ENCODE measurements around the gene PRKCQ. TPM values are rescaled to one million over a fixed set of nuclear protein-coding genes. Genes with fewer than 3 reads are reported as not detected.

The PRKCQ gene
- total and polyA plus RNA-seq, 4 donors: 0.13 to 3.3 (median 0.45) TPM

GRCh38 chr10:6558759-6559461 is 21.2 kb downstream of the PRKCQ start:
- H3K27ac ChIP-seq (ENCODE audit: low read depth in 1 of 2, low read length in 2 of 2): no peak overlapping the region
- WGBS: 89% methylated on average over 12 of the region's 12 CpGs
- no peak overlapping the region for H3K4me3 ChIP-seq (ENCODE audit: low read depth in 1 of 3, low read length in 3 of 3)
- no peaks in the 10 kb centered on the region for H3K27me3 ChIP-seq (ENCODE audit: control insufficient read depth in 4 of 4, insufficient read depth in 4 of 4, low read length in 3 of 4)
- no peaks in the 10 kb centered on the region for H3K4me1 ChIP-seq (ENCODE audit: control insufficient read depth in 4 of 4, insufficient read depth in 4 of 4, low read length in 3 of 4)
- no peak overlapping the region for H3K9ac ChIP-seq (ENCODE audit: low read depth in 1 of 2, low read length in 2 of 2)
- no peak for DNase-seq (ENCODE audit: low spot score)
- TF ChIP-seq JUND (IDR thresholded peaks at IDR 0.05) (no peak), SP1 (IDR thresholded peaks at IDR 0.05) (no peak)
- H3K9me3 ChIP-seq (ENCODE audit: control insufficient read depth in 4 of 4, low read length in 3 of 4): no peaks in the 10 kb centered on the region
- no peaks in the 10 kb centered on the region for H3K36me3 ChIP-seq (ENCODE audit: control insufficient read depth in 4 of 4, insufficient read depth in 3 of 4, low read depth in 1 of 4, low read length in 3 of 4)

- Histone ChIP-seq H3K4me1 (ENCODE audit: control insufficient read depth in 4 of 4, insufficient read depth in 4 of 4, low read length in 3 of 4) (no peaks in the 10 kb centered on the region), H3K36me3 (ENCODE audit: control insufficient read depth in 4 of 4, insufficient read depth in 3 of 4, low read depth in 1 of 4, low read length in 3 of 4) (no peaks in the 10 kb centered on the region), H3K4me3 (ENCODE audit: low read depth in 1 of 3, low read length in 3 of 3) (no peak overlapping the region), H3K9ac (ENCODE audit: low read depth in 1 of 2, low read length in 2 of 2) (no peak overlapping the region), H3K9me3 (ENCODE audit: control insufficient read depth in 4 of 4, low read length in 3 of 4) (no peaks in the 10 kb centered on the region), H3K27ac (ENCODE audit: low read depth in 1 of 2, low read length in 2 of 2) (no peak overlapping the region), H3K27me3 (ENCODE audit: control insufficient read depth in 4 of 4, insufficient read depth in 4 of 4, low read length in 3 of 4) (no peaks in the 10 kb centered on the region)
- WGBS: 48% methylated on average over 2 of the region's 2 CpGs
- TF ChIP-seq, protein P1, sequence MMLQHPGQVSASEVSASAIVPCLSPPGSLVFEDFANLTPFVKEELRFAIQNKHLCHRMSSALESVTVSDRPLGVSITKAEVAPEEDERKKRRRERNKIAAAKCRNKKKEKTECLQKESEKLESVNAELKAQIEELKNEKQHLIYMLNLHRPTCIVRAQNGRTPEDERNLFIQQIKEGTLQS (IDR thresholded peaks at IDR 0.05): no peak
- TF ChIP-seq SP1 (IDR thresholded peaks at IDR 0.05) (no peak), TAF1 (conservative IDR thresholded peaks at IDR 0.05) (no peak), FOXA1 (IDR thresholded peaks at IDR 0.05) (no peak), RXRA (IDR thresholded peaks at IDR 0.05) (no peak), EGR1 (IDR thresholded peaks at IDR 0.05; ENCODE audit: low read depth in 2 of 2) (no peak), HNF4G (IDR thresholded peaks at IDR 0.05) (no peak)
- no peak for DNase-seq (ENCODE audit: low spot score)
Observed at GRCh38 chr10:6558272-6558671, 21.8 kb downstream of the PRKCQ start.

DNA sequence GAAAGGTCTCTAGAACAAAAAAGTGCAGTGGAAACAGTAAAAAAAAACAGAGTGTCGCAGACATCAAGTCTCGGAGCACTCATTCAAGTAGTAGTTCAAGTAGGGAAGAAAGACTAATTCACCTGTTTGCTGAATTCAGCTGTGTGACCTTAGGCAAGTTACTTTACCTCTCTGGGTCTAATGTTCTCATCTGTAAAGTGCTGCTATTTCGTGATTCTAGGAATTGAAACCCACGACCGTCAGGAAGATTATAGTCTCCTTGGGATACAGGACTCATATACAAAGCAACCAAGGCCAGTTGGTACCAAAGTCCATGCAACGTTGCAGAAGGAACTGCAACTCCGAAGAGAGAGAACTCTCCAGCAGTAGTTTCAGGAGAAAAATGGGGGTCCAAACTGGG is 26.1 kb downstream of the PRKCQ start:
- no peaks in the 10 kb centered on the region for H3K27me3 ChIP-seq (ENCODE audit: control insufficient read depth in 4 of 4, insufficient read depth in 4 of 4, low read length in 3 of 4)
- no peak overlapping the region for H3K4me3 ChIP-seq (ENCODE audit: low read depth in 1 of 3, low read length in 3 of 3)
- no peak for DNase-seq (ENCODE audit: low spot score)
- H3K27ac ChIP-seq (ENCODE audit: low read depth in 1 of 2, low read length in 2 of 2): no peak overlapping the region
- no peaks in the 10 kb centered on the region for H3K9me3 ChIP-seq (ENCODE audit: control insufficient read depth in 4 of 4, low read length in 3 of 4)
- H3K9ac ChIP-seq (ENCODE audit: low read depth in 1 of 2, low read length in 2 of 2): no peak overlapping the region
- WGBS: 65% methylated on average over 7 of the region's 7 CpGs
- TF ChIP-seq SP1 (IDR thresholded peaks at IDR 0.05) (no peak), JUND (IDR thresholded peaks at IDR 0.05) (no peak), GABPA (IDR thresholded peaks at IDR 0.05 in 1 of 2, conservative IDR thresholded peaks at IDR 0.05 in 1 of 2) (no peak), EGR1 (IDR thresholded peaks at IDR 0.05; ENCODE audit: low read depth in 2 of 2) (no peak), HNF4A (conservative IDR thresholded peaks at IDR 0.05) (no peak), HNF4G (IDR thresholded peaks at IDR 0.05) (no peak), NR2F2 (IDR thresholded peaks at IDR 0.05) (no peak), TAF1 (conservative IDR thresholded peaks at IDR 0.05) (no peak), YY1 (IDR thresholded peaks at IDR 0.05) (no peak), FOXA1 (IDR thresholded peaks at IDR 0.05) (no peak), RXRA (IDR thresholded peaks at IDR 0.05) (no peak), RAD21 (IDR thresholded peaks at IDR 0.05) (no peak), FOXA2 (IDR thresholded peaks at IDR 0.05) (no peak)
- TF ChIP-seq, protein P2, sequence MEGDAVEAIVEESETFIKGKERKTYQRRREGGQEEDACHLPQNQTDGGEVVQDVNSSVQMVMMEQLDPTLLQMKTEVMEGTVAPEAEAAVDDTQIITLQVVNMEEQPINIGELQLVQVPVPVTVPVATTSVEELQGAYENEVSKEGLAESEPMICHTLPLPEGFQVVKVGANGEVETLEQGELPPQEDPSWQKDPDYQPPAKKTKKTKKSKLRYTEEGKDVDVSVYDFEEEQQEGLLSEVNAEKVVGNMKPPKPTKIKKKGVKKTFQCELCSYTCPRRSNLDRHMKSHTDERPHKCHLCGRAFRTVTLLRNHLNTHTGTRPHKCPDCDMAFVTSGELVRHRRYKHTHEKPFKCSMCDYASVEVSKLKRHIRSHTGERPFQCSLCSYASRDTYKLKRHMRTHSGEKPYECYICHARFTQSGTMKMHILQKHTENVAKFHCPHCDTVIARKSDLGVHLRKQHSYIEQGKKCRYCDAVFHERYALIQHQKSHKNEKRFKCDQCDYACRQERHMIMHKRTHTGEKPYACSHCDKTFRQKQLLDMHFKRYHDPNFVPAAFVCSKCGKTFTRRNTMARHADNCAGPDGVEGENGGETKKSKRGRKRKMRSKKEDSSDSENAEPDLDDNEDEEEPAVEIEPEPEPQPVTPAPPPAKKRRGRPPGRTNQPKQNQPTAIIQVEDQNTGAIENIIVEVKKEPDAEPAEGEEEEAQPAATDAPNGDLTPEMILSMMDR (IDR thresholded peaks at IDR 0.05; ENCODE audit: low read depth, low read length, missing input control): no peak
- TF ChIP-seq, protein P1 (IDR thresholded peaks at IDR 0.05): no peak
- TF ChIP-seq, protein P3, sequence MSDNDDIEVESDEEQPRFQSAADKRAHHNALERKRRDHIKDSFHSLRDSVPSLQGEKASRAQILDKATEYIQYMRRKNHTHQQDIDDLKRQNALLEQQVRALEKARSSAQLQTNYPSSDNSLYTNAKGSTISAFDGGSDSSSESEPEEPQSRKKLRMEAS (IDR thresholded peaks at IDR 0.05): no peak
- TF ChIP-seq, protein P4, sequence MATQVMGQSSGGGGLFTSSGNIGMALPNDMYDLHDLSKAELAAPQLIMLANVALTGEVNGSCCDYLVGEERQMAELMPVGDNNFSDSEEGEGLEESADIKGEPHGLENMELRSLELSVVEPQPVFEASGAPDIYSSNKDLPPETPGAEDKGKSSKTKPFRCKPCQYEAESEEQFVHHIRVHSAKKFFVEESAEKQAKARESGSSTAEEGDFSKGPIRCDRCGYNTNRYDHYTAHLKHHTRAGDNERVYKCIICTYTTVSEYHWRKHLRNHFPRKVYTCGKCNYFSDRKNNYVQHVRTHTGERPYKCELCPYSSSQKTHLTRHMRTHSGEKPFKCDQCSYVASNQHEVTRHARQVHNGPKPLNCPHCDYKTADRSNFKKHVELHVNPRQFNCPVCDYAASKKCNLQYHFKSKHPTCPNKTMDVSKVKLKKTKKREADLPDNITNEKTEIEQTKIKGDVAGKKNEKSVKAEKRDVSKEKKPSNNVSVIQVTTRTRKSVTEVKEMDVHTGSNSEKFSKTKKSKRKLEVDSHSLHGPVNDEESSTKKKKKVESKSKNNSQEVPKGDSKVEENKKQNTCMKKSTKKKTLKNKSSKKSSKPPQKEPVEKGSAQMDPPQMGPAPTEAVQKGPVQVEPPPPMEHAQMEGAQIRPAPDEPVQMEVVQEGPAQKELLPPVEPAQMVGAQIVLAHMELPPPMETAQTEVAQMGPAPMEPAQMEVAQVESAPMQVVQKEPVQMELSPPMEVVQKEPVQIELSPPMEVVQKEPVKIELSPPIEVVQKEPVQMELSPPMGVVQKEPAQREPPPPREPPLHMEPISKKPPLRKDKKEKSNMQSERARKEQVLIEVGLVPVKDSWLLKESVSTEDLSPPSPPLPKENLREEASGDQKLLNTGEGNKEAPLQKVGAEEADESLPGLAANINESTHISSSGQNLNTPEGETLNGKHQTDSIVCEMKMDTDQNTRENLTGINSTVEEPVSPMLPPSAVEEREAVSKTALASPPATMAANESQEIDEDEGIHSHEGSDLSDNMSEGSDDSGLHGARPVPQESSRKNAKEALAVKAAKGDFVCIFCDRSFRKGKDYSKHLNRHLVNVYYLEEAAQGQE (IDR thresholded peaks at IDR 0.05): no peak
- TF ChIP-seq, protein P5, sequence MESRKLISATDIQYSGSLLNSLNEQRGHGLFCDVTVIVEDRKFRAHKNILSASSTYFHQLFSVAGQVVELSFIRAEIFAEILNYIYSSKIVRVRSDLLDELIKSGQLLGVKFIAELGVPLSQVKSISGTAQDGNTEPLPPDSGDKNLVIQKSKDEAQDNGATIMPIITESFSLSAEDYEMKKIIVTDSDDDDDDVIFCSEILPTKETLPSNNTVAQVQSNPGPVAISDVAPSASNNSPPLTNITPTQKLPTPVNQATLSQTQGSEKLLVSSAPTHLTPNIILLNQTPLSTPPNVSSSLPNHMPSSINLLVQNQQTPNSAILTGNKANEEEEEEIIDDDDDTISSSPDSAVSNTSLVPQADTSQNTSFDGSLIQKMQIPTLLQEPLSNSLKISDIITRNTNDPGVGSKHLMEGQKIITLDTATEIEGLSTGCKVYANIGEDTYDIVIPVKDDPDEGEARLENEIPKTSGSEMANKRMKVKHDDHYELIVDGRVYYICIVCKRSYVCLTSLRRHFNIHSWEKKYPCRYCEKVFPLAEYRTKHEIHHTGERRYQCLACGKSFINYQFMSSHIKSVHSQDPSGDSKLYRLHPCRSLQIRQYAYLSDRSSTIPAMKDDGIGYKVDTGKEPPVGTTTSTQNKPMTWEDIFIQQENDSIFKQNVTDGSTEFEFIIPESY (IDR thresholded peaks at IDR 0.05): no peak
- no peaks in the 10 kb centered on the region for H3K36me3 ChIP-seq (ENCODE audit: control insufficient read depth in 4 of 4, insufficient read depth in 3 of 4, low read depth in 1 of 4, low read length in 3 of 4)
- no peaks in the 10 kb centered on the region for H3K4me1 ChIP-seq (ENCODE audit: control insufficient read depth in 4 of 4, insufficient read depth in 4 of 4, low read length in 3 of 4)

All from liver (tissue), 9 donors.